H1 (cell line): ENCODE data around the gene STOML1. TPM values are rescaled to one million over a fixed set of nuclear protein-coding genes. Genes with fewer than 3 reads are reported as not detected.
"Not testable (repeated sequence)": the region's sequence is repeated elsewhere in the genome, so short reads cannot be mapped to it uniquely, and the experiment has no call there.

Experiments used
- CTCF ChIA-PET: fragments of 300-600 bp; sonication (Branson Sonifier 250); formaldehyde crosslinking; loops from one replicate; lab custom pipeline; 2021; ENCODE audit not compliant: partially characterized antibody; lab: Charles Lee
- POLR2A ChIA-PET: fragments of 300-600 bp; sonication (Branson Sonifier 250); formaldehyde crosslinking; loops from one replicate; lab custom pipeline; 2021; ENCODE audit warnings: inconsistent platforms; ENCODE audit not compliant: partially characterized antibody; lab: Charles Lee
- DNase-seq, 2 experiments: peaks; one replicate each; pipeline versions ENCODE4 v3.0.0 to v3.0.0-alpha.2; 2010 to 2022; ENCODE audit warnings: low spot score in 2 of 2, low read depth in 1 of 2, mixed read lengths in 1 of 2
- FAIRE-seq: peaks from 2 replicates; lab custom pipeline; 2011; peaks lifted over from hg19 to GRCh38; lab: Jason Lieb, UNC
- H2AFZ ChIP-seq: 2 replicates; pipeline ENCODE4 v1.8.1; 2012; ENCODE audit warnings: low read length, inconsistent platforms
- H2AK5ac ChIP-seq: 2 replicates; pipeline ENCODE4 v1.6.1; 2013; ENCODE audit warnings: low read depth, low read length
- H2BK120ac ChIP-seq: replicated peaks from 2 replicates; pipeline ENCODE3; 2013; ENCODE audit warnings: low read depth, low read length, inconsistent platforms
- H2BK12ac ChIP-seq: 2 replicates; pipeline ENCODE4 v1.6.1; 2013; ENCODE audit warnings: low read depth, low read length
- H2BK15ac ChIP-seq: 2 replicates; pipeline ENCODE4 v1.6.1; 2013; ENCODE audit warnings: low read length
- H2BK20ac ChIP-seq: 2 replicates; pipeline ENCODE4 v1.6.1; 2013; ENCODE audit warnings: low read length
- H2BK5ac ChIP-seq: 2 replicates; pipeline ENCODE4 v1.6.1; 2013; ENCODE audit warnings: low read depth, low read length
- H3K14ac ChIP-seq: 2 replicates; pipeline ENCODE4 v1.6.1; 2013; ENCODE audit warnings: inconsistent platforms; ENCODE audit not compliant: insufficient read length
- H3K18ac ChIP-seq: 2 replicates; pipeline ENCODE4 v1.6.1; 2013; ENCODE audit warnings: low read length; ENCODE audit errors: extremely low read depth
- H3K23ac ChIP-seq: 2 replicates; pipeline ENCODE4 v1.6.1; 2013; ENCODE audit warnings: inconsistent platforms; ENCODE audit not compliant: insufficient read length
- H3K23me2 ChIP-seq: 2 replicates; pipeline ENCODE4 v1.6.1; 2013; ENCODE audit warnings: low read depth, low read length
- H3K27ac ChIP-seq: 2 replicates; pipeline ENCODE4 v1.6.1; 2011; ENCODE audit warnings: low read depth, low read length, inconsistent platforms
- H3K27me3 ChIP-seq, 4 experiments: replicated peaks in 1 of 4; 1 replicate in 1 of 4; 2 replicates in 3 of 4; pipeline versions ENCODE4 v1.6.1 to v1.8.1; 2011 to 2013; ENCODE audit warnings: low read length in 3 of 4, mild to moderate bottlenecking in 3 of 4, inconsistent platforms in 2 of 4, mixed read lengths in 2 of 4, moderate library complexity in 1 of 4; ENCODE audit not compliant: control insufficient read depth in 3 of 4, insufficient read depth in 3 of 4; ENCODE audit errors: extremely low read depth in 1 of 4
- H3K36me3 ChIP-seq, 4 experiments: 2 replicates each; pipeline versions ENCODE4 v1.6.1 to v1.8.1; 2011 to 2013; ENCODE audit warnings: mild to moderate bottlenecking in 4 of 4, low read length in 3 of 4, moderate library complexity in 2 of 4, control low read depth in 1 of 4, inconsistent platforms in 1 of 4; ENCODE audit not compliant: insufficient read depth in 4 of 4, control insufficient read depth in 2 of 4
- H3K4ac ChIP-seq: replicated peaks from 2 replicates; pipeline ENCODE3; 2013; ENCODE audit warnings: low read length, low read depth, mixed read lengths, inconsistent platforms; ENCODE audit not compliant: insufficient read length
- H3K4me1 ChIP-seq, 4 experiments: replicated peaks in 1 of 4; 1 replicate in 1 of 4; 2 replicates in 3 of 4; pipeline versions ENCODE4 v1.6.1 to v1.8.1; 2011 to 2013; ENCODE audit warnings: low read length in 3 of 4, inconsistent platforms in 2 of 4, mixed read lengths in 1 of 4; ENCODE audit not compliant: insufficient read depth in 4 of 4, control insufficient read depth in 3 of 4
- H3K4me2 ChIP-seq, 2 experiments: 2 replicates each; pipeline versions ENCODE4 v1.6.1 to v1.8.1; 2011 to 2013; ENCODE audit warnings: low read depth in 2 of 2, low read length in 2 of 2, control low read depth in 1 of 2, inconsistent platforms in 1 of 2, mild to moderate bottlenecking in 1 of 2; ENCODE audit not compliant: insufficient read depth in 1 of 2
- H3K4me3 ChIP-seq, 4 experiments: fragments of 200-600, 300-600 bp in 1 of 4; sonication (generic), shearing (Covaris generic), sonication (Bioruptor Twin) in 1 of 4; 2 replicates each; pipeline versions ENCODE4 v1.5.1 to v1.8.1; 2011 to 2016; ENCODE audit warnings: low read length in 4 of 4, low read depth in 3 of 4, control low read depth in 2 of 4, inconsistent platforms in 2 of 4, mild to moderate bottlenecking in 2 of 4, mixed read lengths in 1 of 4, moderate library complexity in 1 of 4; ENCODE audit not compliant: insufficient read depth in 2 of 4; ENCODE audit errors: extremely low read depth in 1 of 4
- H3K56ac ChIP-seq: replicated peaks from 2 replicates; pipeline ENCODE3; 2013; ENCODE audit warnings: low read depth, mild to moderate bottlenecking, mixed read lengths, low read length, inconsistent platforms; ENCODE audit not compliant: insufficient read length
- H3K79me1 ChIP-seq: 2 replicates; pipeline ENCODE4 v1.6.1; 2013; ENCODE audit warnings: low read depth, low read length, control low read depth
- H3K79me2 ChIP-seq, 2 experiments: 2 replicates each; pipeline versions ENCODE4 v1.6.1 to v1.8.1; 2012 to 2013; ENCODE audit warnings: low read length in 2 of 2, mild to moderate bottlenecking in 2 of 2, inconsistent platforms in 1 of 2; ENCODE audit not compliant: insufficient read depth in 2 of 2, control insufficient read depth in 1 of 2
- H3K9ac ChIP-seq, 4 experiments: replicated peaks in 1 of 4; 1 replicate in 1 of 4; 2 replicates in 3 of 4; pipeline versions ENCODE4 v1.6.1 to v1.8.1; 2011 to 2013; ENCODE audit warnings: low read depth in 3 of 4, low read length in 3 of 4, control low read depth in 2 of 4, mild to moderate bottlenecking in 2 of 4, moderate library complexity in 2 of 4, inconsistent platforms in 1 of 4; ENCODE audit errors: extremely low read depth in 1 of 4
- H3K9me3 ChIP-seq, 2 experiments: 2 replicates each; pipeline versions ENCODE4 v1.6.1 to v1.8.1; 2012 to 2013; ENCODE audit warnings: mild to moderate bottlenecking in 2 of 2, moderate library complexity in 2 of 2, control low read depth in 1 of 2, inconsistent platforms in 1 of 2, low read depth in 1 of 2, low read length in 1 of 2, mixed read lengths in 1 of 2; ENCODE audit not compliant: insufficient read depth in 2 of 2
- H4K20me1 ChIP-seq, 2 experiments: replicated peaks in 1 of 2; 2 replicates each; pipeline versions ENCODE3 to v1.8.1; 2011 to 2013; ENCODE audit warnings: inconsistent platforms in 2 of 2, low read length in 2 of 2, mild to moderate bottlenecking in 1 of 2; ENCODE audit not compliant: insufficient read depth in 2 of 2, control insufficient read depth in 1 of 2
- H4K5ac ChIP-seq: 2 replicates; pipeline ENCODE4 v1.6.1; 2013; ENCODE audit warnings: low read length, low read depth, mixed read lengths, inconsistent platforms; ENCODE audit not compliant: insufficient read length
- H4K8ac ChIP-seq: 2 replicates; pipeline ENCODE4 v1.8.0; 2013; ENCODE audit warnings: mild to moderate bottlenecking, moderate library complexity, low read length, inconsistent platforms; ENCODE audit not compliant: insufficient read depth; ENCODE audit errors: extremely low read depth
- H4K91ac ChIP-seq: replicated peaks from 2 replicates; pipeline ENCODE3; 2013; ENCODE audit warnings: low read length, mixed read lengths, inconsistent platforms; ENCODE audit not compliant: insufficient read length
- CEBPB ChIP-seq: IDR thresholded peaks from 2 replicates; pipeline ENCODE4 v1.6.1; 2012; ENCODE audit warnings: low read depth, low read length
- PHF8 ChIP-seq: fragments of 200-600 bp; sonication (generic); conservative IDR thresholded peaks from 2 replicates; pipeline ENCODE4 v1.7.1; 2012; ENCODE audit warnings: low read depth, mild to moderate bottlenecking, inconsistent platforms, low read length, moderate library complexity
- WGBS, 2 experiments: shearing (Covaris generic) in 1 of 2; methylation state at CpG; one replicate each; pipeline versions ENCODE4 v1.1.6 to v1.1.7; 2013 to 2015; ENCODE audit warnings: low lambda C conversion rate in 2 of 2, mixed read lengths in 2 of 2, inconsistent platforms in 1 of 2, low coverage in 1 of 2, missing lambda C conversion rate in 1 of 2; ENCODE audit not compliant: insufficient replicate concordance in 2 of 2, insufficient coverage in 1 of 2, insufficient read length in 1 of 2; ENCODE audit errors: extremely low coverage in 1 of 2, missing lambda C conversion rate in 1 of 2; 5-methylcytosine and 5-hydroxymethylcytosine counted together
- polyA plus RNA-seq, 7 experiments: library from polyadenylated mRNA; depleted of rRNA in 3 of 7; stranded (reverse) in 5 of 7; unstranded in 2 of 7; fragments of >200 nt in 5 of 7; fragments of 200-250 nt in 2 of 7; gene quantifications; 1 replicate in 5 of 7; 2 replicates in 1 of 7; 4 replicates in 1 of 7; pipeline versions ENCODE4 v1.2.1 to v1.2.3, GENCODE V29; 2011 to 2013; ENCODE audit warnings: missing spikeins in 2 of 7, mixed read lengths in 2 of 7
- total RNA-seq: library from RNA; stranded (reverse); fragmentation: NEBNext Ultra II Directional; extraction: Animal tissue kit (Norgen Biotek cat#: 25700); gene quantifications from 2 replicates; pipeline ENCODE4 v1.2.1, GENCODE V29; 2021

Gene STOML1
- total and polyA plus RNA-seq, 2 of the 8 experiments (the other 6 are each of a cell fraction or from before 2014, with no cell fraction given), result 2.6 to 3.2 TPM

GRCh38 chr15:73939138-73939537 lies 53.0 kb downstream of the STOML1 start (continued):
- TF ChIP-seq PHF8, result no peak
- TF ChIP-seq CEBPB, result no peak

GRCh38 chr15:73938516-73938915 lies 53.6 kb downstream of the STOML1 start:
- not testable (repeated sequence) for H4K8ac ChIP-seq, H3K36me3 ChIP-seq, H3K4ac ChIP-seq, H3K79me2 ChIP-seq, FAIRE-seq, H2BK12ac ChIP-seq, H3K9me3 ChIP-seq, H2AK5ac ChIP-seq, H3K14ac ChIP-seq, H3K79me1 ChIP-seq, H3K4me2 ChIP-seq, H4K20me1 ChIP-seq, H3K4me1 ChIP-seq, H3K27ac ChIP-seq, H4K5ac ChIP-seq, H3K4me3 ChIP-seq, H3K9ac ChIP-seq, H3K23ac ChIP-seq, H2BK120ac ChIP-seq, H2BK15ac ChIP-seq, H2AFZ ChIP-seq, DNase-seq, H3K18ac ChIP-seq, H3K27me3 ChIP-seq, H2BK5ac ChIP-seq, H3K23me2 ChIP-seq, H4K91ac ChIP-seq, H2BK20ac ChIP-seq, H3K56ac ChIP-seq
- ChIA-PET POLR2A (interaction anchor here (1.8 kb wide), 1 partner anchor 11 kb away, joined by 9 read pairs; no protein-coding TSS in a partner anchor), CTCF (interaction anchor here (1.3 to 5.8 kb wide), 7 partner anchors 9 to 41 kb away, joined by 3 to 31 read pairs (median 7); no protein-coding TSS in a partner anchor)
- 87% methylated on average over 8 of the region's 8 CpGs; no CpG with 5 or more reads in 1 of the 2 experiments for WGBS, 2 experiments
